ENCODE data around the gene ABTB1. TPM values are rescaled to one million over a fixed set of nuclear protein-coding genes. Genes with fewer than 3 reads are reported as not detected.

ABTB1 gene
- total RNA-seq, 1 donor from 2014 or later = 42.0 TPM

GRCh38 chr3:127688022-127688415 lies 15.3 kb downstream of the ABTB1 start:
- ChIA-PET CTCF (no interaction called here), POLR2A (no interaction called here)
- H3K9me3 Mint-ChIP-seq = no peaks in the 10 kb centered on the region
- H3K4me3 Mint-ChIP-seq = no peak overlapping the region
- no peaks in the 10 kb centered on the region for H3K27me3 Mint-ChIP-seq
- no peak for TF ChIP-seq CTCF (IDR thresholded peaks at IDR 0.05)
- no peak for ATAC-seq (ENCODE audit: low read depth)
- no peaks in the 10 kb centered on the region for H3K36me3 Mint-ChIP-seq (ENCODE audit: low read depth)
- H3K4me1 Mint-ChIP-seq = peaks cover 28% of the 10 kb centered on the region
- no peak for DNase-seq
- intact Hi-C loops (cut with micrococcal nuclease) = no loop called here
- no peak overlapping the region for H3K27ac Mint-ChIP-seq

- peaks cover 2% of the 10 kb centered on the region for H3K27me3 Mint-ChIP-seq
- H3K9me3 Mint-ChIP-seq = no peaks in the 10 kb centered on the region
- no peak for TF ChIP-seq CTCF (IDR thresholded peaks at IDR 0.05)
- DNase-seq = peak; percentile 5
- peaks cover 29% of the 10 kb centered on the region for H3K4me1 Mint-ChIP-seq
- ChIA-PET POLR2A (no interaction called here), CTCF (interaction anchor here (1.1 kb wide), 1 partner anchor 36 kb away, joined by 4 read pairs; no protein-coding TSS in a partner anchor)
- ATAC-seq (ENCODE audit: low read depth) = no peak
- no peak overlapping the region for H3K27ac Mint-ChIP-seq
- intact Hi-C loops (cut with micrococcal nuclease) = no loop called here
- H3K4me3 Mint-ChIP-seq = no peak overlapping the region
- H3K36me3 Mint-ChIP-seq (ENCODE audit: low read depth) = peaks cover 2% of the 10 kb centered on the region
Measured at GRCh38 chr3:127688416-127689265, 15.9 kb downstream of the ABTB1 start.

- TF ChIP-seq CTCF (IDR thresholded peaks at IDR 0.05) = no peak
- Mint-ChIP-seq H3K36me3 (ENCODE audit: low read depth) (peaks cover 2% of the 10 kb centered on the region), H3K4me3 (no peak overlapping the region), H3K9me3 (no peaks in the 10 kb centered on the region), H3K27me3 (peaks cover 2% of the 10 kb centered on the region), H3K4me1 (peaks cover 26% of the 10 kb centered on the region), H3K27ac (no peak overlapping the region)
- ChIA-PET POLR2A (interaction anchor here (1.3 kb wide), 1 partner anchor 16 kb away, joined by 3 read pairs; no protein-coding TSS in a partner anchor), CTCF (interaction anchor here (1.1 kb wide), 1 partner anchor 37 kb away, joined by 4 read pairs; no protein-coding TSS in a partner anchor)
- no peak for ATAC-seq (ENCODE audit: low read depth)
- intact Hi-C loops (cut with micrococcal nuclease) = no loop called here
- no peak for DNase-seq
Measured at GRCh38 chr3:127689266-127689860, 16.6 kb downstream of the ABTB1 start.

GRCh38 chr3:127690106-127690505 lies 17.4 kb downstream of the ABTB1 start:
- Mint-ChIP-seq H3K4me3 (no peak overlapping the region), H3K36me3 (ENCODE audit: low read depth) (peaks cover 2% of the 10 kb centered on the region), H3K27me3 (peaks cover 2% of the 10 kb centered on the region), H3K27ac (no peak overlapping the region), H3K4me1 (peaks cover 23% of the 10 kb centered on the region), H3K9me3 (no peaks in the 10 kb centered on the region)
- DNase-seq (no peak), ATAC-seq (ENCODE audit: low read depth) (no peak)
- ChIA-PET CTCF (interaction anchor here (1.9 kb wide), 1 partner anchor 270 kb away, joined by 11 read pairs; no protein-coding TSS in a partner anchor), POLR2A (interaction anchor here (1.3 kb wide), 1 partner anchor 17 kb away, joined by 3 read pairs; no protein-coding TSS in a partner anchor)
- TF ChIP-seq CTCF (IDR thresholded peaks at IDR 0.05) = no peak
- intact Hi-C loops (cut with micrococcal nuclease) = loop anchor here (2.0 kb wide), 1 partner anchor 37 kb away; no protein-coding TSS in a partner anchor

All from activated B cell treated with CpG ODN at 0.5 μM for 24 hours (primary cell).